Amniotic stem cell (primary cell): Measurements from ENCODE around the gene TMEM115.
"Not testable (repeated sequence)": the region's sequence is repeated elsewhere in the genome, so short reads cannot be mapped to it uniquely, and the experiment has no call there.

Source experiments
- DNase-seq: peaks from one replicate; lab custom pipeline; 2025; lab: John Stamatoyannopoulos, UW

The TMEM115 gene

GRCh38 chr3:50316657-50317242 lies 42.6 kb downstream of the TMEM115 start:
- DNase-seq = no peak

DNA sequence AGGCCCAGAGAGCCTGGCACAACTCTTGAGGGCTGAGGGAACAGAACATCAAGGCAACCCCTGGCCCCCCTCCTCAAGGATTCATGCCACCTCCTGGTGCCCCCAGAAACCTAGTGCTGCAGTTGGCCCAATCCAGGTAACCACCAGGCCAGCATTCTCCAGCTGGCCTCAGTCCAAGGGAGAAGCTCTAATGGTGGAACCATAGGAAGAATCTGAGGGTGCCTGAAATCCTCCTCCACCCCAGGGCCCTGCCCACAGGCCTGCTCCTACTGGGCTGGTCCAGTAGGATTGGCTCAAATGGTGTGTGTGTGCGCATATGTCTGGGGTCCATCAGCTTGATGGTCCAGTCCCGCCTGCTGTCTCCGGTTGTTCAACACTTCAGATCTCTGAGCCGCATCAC lies 44.5 kb downstream of the TMEM115 start:
- DNase-seq = no peak

DNA sequence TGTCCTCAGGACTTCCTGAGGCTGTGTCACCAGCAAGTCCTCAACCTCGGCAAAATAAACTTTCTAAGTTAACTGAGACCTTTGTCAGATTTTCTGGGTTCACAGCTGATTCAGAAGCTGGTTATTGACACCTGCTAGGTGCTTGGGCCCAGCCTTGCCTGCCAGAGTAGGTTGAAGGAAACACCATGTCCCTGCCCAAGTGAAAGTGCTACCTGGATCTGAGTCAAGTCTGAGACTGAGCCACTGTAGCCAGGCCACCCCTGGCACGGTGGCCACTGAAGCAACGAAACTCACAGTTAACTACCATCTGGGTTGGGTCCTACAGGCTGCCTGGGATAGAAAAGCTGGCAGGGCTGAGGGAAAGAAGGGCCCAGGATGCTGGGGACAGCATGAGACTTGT lies 45.0 kb downstream of the TMEM115 start:
- no peak for DNase-seq

GRCh38 chr3:50312041-50312440 lies 47.3 kb downstream of the TMEM115 start:
- not testable (repeated sequence) for DNase-seq
